HG03457 (cell line): ENCODE measurements around the gene IRF2.

ENCODE experiments used
- ATAC-seq: cut with Tn5 transposase; IDR thresholded peaks from one replicate; pipeline ENCODE4 v1.9.1; 2021; ENCODE audit warnings: moderate number of reproducible peaks; ENCODE audit not compliant: unreplicated experiment

Gene IRF2

DNA sequence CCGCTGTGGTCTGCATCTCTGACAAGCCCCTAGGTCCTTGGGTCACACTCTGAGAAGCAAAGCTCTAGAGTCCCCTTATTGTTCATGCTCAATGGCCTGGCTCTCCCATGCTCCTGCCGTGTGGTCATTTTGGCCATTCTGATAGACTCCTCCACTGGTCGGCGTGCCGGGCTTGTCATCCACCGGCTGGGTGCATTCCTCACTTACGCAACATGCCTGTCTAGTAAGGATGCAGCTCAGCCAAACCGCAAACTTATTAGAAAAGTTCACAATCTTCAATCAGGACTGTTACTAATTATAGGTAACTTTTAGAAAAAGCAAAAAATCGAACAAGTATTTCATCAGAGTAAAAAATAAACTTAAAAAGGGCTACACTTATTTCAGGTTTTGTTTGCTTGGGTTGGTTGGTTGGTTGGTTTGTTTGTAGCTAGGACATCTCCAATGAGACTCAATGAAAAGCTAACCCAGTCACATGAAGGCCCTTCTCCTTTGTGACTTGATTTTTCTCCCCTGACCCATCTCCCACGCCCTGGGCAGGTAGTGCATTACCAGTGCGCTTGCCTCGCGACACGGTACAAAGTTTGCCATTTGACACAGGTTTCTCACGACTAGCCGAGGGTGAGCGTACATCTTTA lies 41.0 kb downstream of the IRF2 start:
- no peak for ATAC-seq

DNA sequence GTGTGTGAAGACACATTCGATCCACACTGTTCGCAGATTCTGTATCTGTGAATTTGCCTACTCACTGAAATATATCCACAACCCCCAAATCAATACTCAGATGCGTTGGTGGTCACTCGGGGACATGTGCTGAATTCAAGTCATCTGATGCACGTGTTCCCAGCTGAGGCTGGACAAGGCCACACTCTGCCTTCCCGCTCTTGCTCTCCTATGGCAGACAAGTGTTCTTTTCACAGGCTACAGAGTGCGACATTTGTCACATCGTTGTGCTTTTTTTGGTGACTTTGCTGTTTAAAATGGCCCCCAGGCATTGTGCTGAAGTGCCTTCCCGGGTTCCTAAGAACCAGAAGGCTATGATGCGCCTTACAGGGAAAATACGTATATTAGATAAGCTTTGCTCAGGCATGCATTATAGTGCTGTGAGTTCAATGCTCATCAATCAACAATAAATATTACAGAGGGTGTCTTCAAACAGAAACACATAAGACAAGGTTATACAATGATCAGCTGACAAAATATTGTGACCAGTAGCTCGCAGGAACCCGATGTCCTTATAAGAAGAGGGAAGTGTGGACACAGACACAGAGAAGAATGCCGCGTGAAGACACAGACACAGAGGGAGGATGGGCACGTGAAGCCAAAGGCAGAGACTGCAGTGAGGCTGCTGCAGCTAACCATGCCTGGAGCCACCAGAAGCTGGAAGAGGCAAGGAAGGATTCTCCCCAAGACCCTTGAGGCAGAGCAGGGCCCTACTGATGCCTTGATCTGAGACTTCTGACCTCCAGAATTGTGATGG lies 42.0 kb downstream of the IRF2 start:
- no peak for ATAC-seq

DNA sequence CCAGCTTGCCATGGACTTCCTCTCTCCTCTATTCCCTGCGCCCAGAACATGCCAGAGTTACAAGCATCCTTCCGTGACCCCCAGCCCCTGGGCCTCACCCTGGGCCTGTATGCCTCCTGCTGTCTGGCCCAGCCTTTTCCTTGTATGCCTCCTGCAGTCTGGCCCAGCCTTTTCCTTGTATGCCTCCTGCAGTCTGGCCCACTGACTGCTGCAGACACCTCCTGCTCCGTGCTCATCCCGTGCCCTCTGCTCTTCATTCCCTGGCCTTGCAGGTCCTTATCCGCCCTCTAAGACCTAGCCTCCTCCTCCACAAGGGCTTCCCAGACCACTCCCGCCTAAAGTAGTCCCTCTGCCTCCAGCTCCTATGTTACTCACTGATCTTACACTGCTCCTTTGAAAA lies 44.2 kb downstream of the IRF2 start:
- ATAC-seq = no peak

DNA sequence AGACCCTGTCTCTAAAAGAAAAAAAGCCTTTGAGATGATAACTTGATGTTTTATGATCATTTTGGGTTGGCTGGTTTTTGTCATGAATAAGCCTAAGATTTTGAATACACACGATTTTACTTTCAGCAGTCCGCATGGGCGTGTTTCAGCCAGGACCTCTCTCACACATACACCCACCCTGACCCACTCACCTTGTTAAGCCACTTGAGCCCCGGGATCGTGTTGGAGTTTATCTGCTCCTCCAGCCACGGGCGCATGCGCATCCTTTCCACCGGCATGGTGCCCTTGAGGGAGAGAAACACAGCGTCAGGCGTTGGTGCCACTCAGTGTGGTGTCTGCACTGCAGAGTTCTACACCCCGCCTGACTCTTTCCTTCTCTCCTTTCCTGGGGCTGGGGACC lies 45.6 kb downstream of the IRF2 start:
- no peak for ATAC-seq

DNA sequence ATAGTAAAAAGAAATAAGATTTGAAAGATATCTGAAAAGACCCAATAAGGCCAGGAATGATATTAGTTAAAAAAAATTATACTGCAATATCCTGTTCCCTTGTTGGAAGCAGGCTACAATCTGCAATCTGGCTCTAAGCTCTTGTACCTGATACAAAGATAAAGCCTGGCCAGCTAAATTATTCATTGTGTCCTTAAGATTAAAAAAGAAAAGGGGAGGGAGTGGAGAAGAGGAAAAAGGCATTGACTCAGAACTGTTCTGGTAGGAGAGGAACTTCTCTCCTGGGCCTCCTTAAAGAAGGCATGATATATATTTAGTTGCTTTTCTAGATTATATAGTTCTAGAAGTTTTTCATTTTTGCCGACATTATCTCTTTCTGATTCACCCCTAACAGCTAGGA lies 46.7 kb downstream of the IRF2 start:
- no peak for ATAC-seq

DNA sequence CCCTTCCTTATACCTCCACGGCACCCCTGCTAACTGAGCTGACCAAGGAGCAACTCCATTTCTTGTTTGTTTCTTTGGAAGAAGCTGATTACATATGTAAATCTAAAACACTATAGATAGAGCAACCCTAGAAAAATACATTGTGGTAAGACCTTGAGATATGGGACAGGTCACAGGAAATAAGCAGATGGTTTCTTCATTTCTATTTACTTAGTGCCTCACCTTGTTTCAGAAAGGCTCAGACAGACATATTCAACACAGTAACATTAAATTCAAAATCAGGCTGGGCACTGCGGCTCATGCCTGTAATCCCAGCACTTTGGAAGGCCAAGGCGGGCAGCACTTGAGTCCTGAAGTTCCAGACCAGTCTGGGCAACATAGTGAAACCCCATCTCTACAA lies 47.3 kb downstream of the IRF2 start:
- ATAC-seq = no peak

DNA sequence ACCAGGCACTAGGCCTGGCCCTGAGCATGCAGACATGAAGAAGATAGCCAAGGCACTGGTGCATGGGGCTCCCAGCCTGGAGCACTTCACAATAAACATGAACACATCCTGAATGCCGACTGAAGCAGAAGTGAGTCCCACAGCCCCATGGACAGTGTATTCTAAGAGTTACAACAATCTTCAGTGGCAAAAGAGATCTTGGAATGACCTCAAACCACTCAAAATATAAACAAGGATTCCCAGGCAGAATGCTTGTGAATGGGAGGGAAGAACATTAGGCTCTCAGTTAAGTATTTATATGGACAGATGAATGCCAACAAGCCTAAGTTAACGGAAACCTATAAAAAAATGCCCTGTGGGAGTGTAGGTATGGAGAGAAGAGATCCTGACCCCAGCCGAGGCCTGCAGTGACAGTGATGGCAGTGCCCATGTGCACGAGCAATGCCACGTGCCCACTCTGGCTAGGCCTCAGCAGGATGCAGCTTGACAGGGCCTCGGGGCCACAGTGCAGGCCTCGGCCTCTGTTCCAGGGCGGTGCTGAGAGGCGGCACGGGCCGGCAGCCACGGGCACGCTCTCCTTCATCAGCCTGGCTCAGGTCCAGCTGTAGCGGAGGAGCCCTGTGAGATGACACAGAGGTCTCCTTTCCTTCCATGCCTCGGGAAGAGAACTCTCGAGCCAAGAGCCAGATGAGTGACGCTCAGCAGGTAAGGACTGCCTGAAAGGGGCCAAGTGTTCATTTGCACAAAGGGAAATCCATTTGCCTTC lies 49.2 kb downstream of the IRF2 start:
- ATAC-seq = no peak

DNA sequence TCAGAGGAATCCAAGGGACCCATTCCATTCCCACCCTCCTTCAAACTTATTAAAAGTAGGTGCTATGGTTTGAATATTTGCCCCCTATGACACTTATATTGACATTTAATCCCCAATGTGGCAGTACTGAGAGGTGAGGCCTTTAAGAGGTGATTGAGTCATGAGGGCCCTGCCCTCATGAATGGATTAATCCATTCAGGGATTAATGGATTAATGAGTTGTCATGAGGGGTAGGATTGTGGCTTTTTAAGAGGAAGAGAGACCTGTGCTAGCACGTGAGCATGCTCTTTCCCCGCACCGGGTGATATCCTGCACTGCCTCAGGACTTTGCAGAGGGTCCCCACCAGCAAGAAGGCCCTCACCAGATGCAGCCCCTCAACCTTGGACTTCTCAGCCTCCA lies 50.1 kb downstream of the IRF2 start:
- no peak for ATAC-seq

DNA sequence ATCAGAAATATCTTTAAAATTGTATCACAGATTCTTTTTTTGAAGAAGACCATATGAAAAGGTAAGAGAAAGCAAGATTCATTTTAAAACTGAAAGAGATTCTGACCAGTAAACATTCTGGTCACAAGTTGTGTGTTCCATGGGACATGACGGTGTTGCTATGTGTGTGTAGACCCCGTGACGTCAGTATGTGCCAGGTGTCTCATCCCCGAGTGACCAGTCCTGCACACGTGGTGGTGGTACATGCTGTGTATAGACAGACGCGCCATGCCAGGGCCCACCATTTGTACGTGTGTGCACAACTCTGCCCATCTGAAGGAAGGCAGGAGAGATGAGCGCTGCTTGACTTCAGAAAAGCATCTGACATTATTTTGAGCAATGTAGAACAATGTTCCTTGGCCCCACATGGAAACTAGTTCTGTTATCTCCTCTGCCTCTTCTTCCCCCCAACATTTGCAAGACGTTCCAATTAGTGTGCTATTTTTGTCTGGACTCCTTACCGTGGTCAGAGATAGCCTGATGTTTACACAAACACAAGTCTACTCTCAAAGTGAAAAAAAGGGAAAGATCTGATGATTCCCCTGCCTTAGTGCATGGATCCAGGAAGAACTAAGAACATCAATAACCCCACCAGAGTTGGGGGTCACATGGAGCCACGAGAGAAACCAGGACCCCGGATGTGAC lies 51.2 kb downstream of the IRF2 start:
- ATAC-seq = no peak

DNA sequence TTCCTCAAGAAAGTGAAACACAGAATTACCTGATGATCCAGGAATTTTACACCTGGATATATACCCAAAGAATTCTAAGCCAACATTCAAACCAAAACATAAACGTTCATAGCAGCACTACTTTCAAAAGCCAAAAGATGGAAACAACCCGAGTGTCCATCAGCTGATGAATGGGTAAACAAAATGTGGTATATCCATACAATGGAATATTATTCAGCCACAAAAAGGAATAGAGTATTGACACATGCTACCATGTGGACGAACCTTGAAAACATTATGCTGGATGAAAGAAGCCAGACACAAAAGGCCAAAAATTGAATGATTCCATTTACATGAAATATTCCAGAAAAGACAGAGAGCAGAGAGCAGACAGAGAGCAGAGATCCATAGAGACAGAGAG lies 52.0 kb downstream of the IRF2 start:
- ATAC-seq = no peak

DNA sequence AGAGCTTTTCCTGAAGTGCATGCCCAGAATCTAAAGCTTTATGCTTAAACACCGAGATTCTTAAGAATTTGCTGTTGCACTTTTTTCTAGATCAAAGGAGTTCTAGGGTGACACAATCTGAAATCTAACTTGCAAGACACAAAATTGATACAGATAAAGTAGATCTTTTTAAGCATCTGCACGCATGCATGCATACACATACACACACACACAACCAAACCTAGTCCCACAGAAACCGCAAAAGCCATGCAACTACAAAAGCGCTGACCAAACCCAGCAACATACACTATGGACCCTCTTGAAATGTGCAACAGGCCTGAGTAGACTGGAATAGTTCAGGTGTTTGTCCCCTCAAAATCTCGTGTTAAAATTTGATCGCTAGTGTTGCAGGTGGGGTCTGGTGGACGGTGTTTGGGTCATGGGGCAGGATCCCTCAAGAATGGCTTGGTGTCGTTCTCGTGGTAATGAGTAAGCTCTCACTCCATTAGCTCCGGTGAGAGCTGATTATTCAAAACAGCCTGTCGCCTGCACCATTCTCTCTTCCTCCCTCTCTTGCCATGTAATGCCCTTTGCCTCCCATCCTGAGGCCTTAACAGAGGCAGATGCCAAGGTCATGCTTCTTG lies 52.7 kb downstream of the IRF2 start:
- no peak for ATAC-seq

DNA sequence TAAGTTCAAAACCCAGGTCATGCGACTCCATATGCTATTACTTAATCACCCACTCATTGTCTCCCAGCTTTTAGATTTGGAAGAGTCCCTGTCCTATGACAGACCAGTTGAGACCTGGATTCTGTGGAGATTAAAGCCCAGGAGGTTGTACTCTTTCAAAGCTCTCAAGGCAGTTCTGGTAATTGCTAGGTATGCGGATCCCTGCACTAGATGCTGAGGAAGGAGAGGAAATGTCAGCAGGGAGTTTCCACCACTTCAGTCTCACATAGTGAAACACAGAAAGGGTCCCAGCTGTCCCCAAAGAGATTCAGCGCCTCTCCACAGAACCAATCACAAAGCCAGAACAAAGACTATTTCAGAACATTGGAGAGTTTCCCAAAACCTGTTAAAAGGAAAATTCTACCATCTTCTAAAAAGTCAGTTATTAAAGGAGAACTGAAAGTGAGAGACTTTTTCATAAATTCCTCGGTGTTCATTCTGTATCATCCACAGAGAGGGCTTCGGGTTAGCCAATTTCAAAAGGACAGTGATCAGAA lies 53.4 kb downstream of the IRF2 start:
- peak; percentile 47 for ATAC-seq

DNA sequence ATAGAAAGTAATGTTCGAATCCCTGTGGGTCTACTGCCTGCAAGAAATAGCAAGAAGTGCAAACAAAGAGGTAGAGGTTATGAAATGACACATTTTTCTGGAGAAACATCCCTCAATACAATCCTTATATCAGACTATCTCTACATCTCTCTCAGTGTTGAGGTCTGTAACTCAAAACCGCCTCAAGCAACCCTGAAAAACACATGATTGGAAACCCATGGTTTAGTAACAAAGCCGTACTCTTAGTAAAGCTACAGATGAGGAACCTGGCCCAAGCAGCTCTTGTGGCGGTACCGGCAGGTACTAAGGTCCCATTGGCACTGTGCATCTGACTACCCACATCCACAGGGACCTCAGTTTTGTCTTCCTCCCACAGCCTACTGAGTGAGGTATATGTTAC lies 53.9 kb downstream of the IRF2 start:
- no peak for ATAC-seq

DNA sequence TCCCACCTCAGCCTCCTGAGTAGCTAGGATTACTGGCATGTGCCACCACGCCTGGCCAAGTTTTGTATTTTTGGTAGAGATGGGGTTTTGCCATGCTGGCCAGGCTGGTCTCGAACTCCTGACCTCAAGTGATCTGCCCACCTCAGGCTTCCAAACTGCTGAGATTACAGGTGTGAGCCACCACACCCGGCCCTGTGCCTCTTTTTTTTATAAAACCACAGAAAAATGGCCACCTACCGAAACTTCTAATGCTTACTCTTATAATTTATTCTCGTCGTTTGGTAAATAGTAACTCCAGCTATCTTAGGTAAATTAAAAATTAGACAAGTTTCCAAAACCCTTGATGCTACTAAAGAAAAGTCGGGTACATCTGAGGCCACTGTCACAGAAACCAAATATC lies 54.4 kb downstream of the IRF2 start:
- no peak for ATAC-seq

DNA sequence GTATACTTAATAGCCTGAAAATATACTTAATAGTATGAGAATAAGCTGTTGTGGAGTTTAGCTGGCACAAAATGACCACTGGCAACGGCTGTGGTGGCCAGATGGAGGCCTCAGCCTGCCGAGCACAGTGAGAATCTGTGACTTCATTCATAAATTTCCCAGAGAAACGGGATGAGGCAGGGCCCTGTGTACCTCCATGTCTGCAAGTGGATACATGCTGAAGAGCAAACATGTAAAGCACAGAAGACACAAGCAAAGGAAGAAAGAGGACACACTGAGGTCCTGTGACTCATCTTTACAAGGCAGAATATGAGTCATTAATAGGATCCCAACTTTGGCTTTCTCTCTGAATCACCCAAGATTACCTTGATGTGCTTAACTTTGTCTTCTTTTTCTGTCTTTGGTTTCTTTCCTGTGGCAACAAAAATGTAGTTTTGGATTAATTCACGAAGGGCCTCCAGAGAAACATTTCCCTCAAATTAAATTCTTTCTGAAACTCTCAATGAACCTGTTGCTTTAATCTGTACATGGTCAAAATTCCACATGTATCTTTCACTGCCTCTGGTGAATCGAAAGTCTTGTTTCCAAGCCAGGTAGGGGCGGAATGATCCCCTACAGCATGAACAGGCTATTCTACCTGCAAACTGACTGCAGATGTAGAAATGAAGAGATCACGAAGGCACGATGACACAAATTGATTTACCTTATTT lies 56.4 kb downstream of the IRF2 start:
- ATAC-seq = peak; percentile 33

DNA sequence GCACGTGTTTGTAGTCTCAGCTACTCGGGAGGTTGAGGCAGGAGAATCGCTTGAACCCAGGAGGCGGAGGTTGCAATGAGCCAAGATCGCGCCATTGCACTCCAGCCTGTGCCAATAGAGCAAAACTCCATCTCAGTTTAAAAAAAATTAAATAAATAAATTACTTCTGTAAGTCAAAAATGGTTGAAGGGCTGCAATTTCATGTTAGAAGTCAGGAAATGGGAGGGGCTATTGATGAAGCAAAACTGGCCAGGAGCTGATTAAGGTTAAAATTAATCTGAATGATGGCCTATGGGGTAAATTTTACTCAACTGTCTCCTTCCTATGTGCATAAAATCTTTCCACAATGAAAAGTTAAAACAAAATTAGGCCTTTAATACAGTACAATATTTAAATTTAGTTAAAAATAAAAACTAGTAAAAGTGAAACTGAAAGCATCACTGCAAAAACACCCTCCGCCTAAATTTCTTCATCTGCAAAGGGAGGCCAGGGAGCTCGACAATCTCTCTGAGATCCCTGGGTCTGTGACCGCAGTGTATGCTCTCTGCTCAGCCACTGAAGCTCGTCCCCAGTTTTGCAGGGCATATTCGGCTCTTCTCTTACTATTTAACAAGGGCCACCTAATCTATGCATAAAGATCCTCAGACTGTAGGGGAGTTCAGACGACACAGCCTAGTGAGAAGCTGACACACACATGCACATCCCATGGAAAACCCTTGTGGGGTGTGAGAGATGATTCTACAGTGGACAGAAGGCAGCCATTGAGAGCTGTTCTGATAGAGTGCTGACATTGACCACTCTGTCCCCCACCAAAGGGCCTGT lies 57.2 kb downstream of the IRF2 start:
- ATAC-seq = no peak

DNA sequence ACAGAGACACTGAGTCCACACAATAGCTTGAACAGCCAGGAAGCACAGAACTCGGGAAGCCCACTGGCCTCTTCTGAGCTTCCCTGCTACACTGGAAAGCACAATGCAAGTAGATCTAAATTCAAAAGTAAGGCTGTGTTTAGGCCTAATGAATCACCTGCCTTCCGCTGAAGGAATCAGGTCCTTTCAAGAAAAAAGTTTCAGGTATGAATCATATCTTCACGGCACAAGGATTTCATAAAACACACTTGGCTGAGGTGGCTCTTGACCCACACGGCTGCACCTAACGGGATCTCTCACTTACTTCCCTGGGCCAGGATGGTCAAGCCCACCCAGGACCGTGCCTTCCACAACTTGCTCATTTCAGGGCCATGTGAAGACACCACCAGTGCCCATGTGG lies 59.3 kb downstream of the IRF2 start:
- no peak for ATAC-seq

DNA sequence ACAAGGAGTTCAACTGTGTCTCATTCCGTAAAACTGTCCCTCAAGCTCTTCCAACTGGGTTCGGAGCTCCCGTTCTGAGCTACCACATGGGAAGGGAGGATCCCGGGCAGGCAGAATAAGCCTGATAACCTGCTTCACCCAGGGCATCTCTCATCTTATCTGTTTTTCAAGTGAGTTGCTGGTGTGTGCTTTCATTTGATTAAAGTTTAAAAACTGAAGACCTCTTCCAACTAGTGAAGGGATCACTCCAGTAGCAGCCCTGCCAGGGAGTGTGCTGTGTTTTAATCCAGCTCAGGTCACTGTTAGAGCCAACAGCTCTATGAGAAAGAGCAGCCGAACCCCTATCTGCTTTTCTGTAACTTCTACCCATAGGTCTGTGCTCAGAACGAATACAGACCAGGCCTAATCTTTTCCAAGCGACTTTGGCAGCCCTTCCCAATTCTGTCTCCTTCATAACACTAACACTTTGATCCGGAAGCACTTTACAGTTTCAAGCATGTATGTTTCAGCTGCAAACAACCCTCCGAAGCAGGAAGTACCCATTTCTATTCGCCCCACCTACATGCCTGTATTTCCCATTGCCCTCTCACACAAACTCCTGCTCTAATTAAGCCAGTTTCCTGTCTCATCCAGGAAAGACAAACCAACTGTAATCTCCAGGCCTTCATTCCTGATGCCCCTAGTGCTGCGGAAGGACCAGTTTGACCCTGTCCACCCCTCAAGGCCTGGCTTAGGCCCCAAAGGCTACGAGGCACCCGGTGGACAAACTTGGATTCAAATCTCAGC lies 60.9 kb downstream of the IRF2 start:
- no peak for ATAC-seq
